HepG2 (cell line): ENCODE data around the gene SLC35F3. TPM values are rescaled to one million over a fixed set of nuclear protein-coding genes. Genes with fewer than 3 reads are reported as not detected.
A peak's percentile ranks its signal among the peaks of the same experiment; 100 is the strongest.

Experiments used
- ATAC-seq: fragments of 200-7000 bp; cut with Tn5 transposase; 3 replicates; pipeline ENCODE4 v1.9.1; 2020; ENCODE audit warnings: mild to moderate bottlenecking, moderate library complexity
- BruUV-seq: library from RNA; stranded (reverse); fragments of 400-500 nt; replicated peaks from 2 replicates; lab custom pipeline; 2021; lab: Mats Ljungman, UMichigan
- CTCF ChIA-PET: fragments of 300-600 bp; formaldehyde crosslinking; extraction: SDS; loops from one replicate; lab custom pipeline; 2021; ENCODE audit warnings: low total read pairs, inconsistent platforms, low intra/inter-chr PET ratio; lab: Yijun Ruan, JAX
- POLR2A ChIA-PET: fragments of 350-600 bp; sonication (Branson Sonifier 250); formaldehyde crosslinking; loops from one replicate; lab custom pipeline; 2020; ENCODE audit warnings: antibody characterized with exemption, inconsistent platforms; lab: Yijun Ruan, JAX
- DNase-seq: peaks from one replicate; pipeline ENCODE4 v3.0.0-alpha.2; 2015; ENCODE audit warnings: low spot score
- FAIRE-seq: peaks from 3 replicates; lab custom pipeline; 2011; peaks lifted over from hg19 to GRCh38; lab: Jason Lieb, UNC
- H2AFZ ChIP-seq: one replicate; pipeline ENCODE4 v1.6.1; 2011; ENCODE audit warnings: low read length, inconsistent platforms
- H3K27ac ChIP-seq: fragments of 300-600 bp; 3 replicates; pipeline ENCODE4 v1.8.0; 2011; ENCODE audit warnings: mixed run types, mild to moderate bottlenecking, mixed read lengths, low read length, inconsistent platforms; ENCODE audit not compliant: insufficient read depth; ENCODE audit errors: extremely low read length
- H3K27me3 ChIP-seq, 2 experiments: fragments of 200-600 bp in 1 of 2; 2 replicates in 1 of 2; 3 replicates in 1 of 2; pipeline versions ENCODE4 v1.6.0 to v1.8.0; 2011; ENCODE audit warnings: low read length in 2 of 2, mild to moderate bottlenecking in 2 of 2, moderate library complexity in 2 of 2, inconsistent platforms in 1 of 2; ENCODE audit not compliant: insufficient read depth in 2 of 2, control insufficient read depth in 1 of 2
- H3K36me3 ChIP-seq, 2 experiments: fragments of 200-600 bp in 1 of 2; replicated peaks in 1 of 2; 2 replicates in 1 of 2; 3 replicates in 1 of 2; pipeline versions ENCODE4 v1.5.1 to v1.8.0; 2011; ENCODE audit warnings: low read length in 2 of 2, inconsistent platforms in 1 of 2; ENCODE audit not compliant: insufficient read depth in 2 of 2, control insufficient read depth in 1 of 2
- H3K4me1 ChIP-seq: 2 replicates; pipeline ENCODE4 v1.5.1; 2012; ENCODE audit warnings: low read length, inconsistent platforms; ENCODE audit not compliant: insufficient read depth
- H3K4me2 ChIP-seq: 2 replicates; pipeline ENCODE4 v1.6.0; 2011; ENCODE audit warnings: low read depth, low read length, inconsistent platforms
- H3K4me3 ChIP-seq, 3 experiments: fragments of 200-600 bp in 1 of 3; sonication (generic), shearing (Covaris generic) in 1 of 3; replicated peaks in 1 of 3; 2 replicates each; pipeline ENCODE4 v1.5.1; 2011 to 2016; ENCODE audit warnings: low read length in 3 of 3, inconsistent platforms in 2 of 3, low read depth in 2 of 3, mild to moderate bottlenecking in 2 of 3, control low read depth in 1 of 3, mixed read lengths in 1 of 3; ENCODE audit not compliant: insufficient read depth in 1 of 3
- H3K79me2 ChIP-seq: one replicate; pipeline ENCODE4 v1.6.1; 2011; ENCODE audit warnings: low read length, inconsistent platforms; ENCODE audit not compliant: insufficient read depth
- H3K9ac ChIP-seq: 2 replicates; pipeline ENCODE4 v1.6.0; 2011; ENCODE audit warnings: mild to moderate bottlenecking, low read depth, low read length, inconsistent platforms; ENCODE audit not compliant: insufficient read depth
- H3K9me3 ChIP-seq: 2 replicates; pipeline ENCODE4 v1.5.1; 2012; ENCODE audit warnings: mild to moderate bottlenecking, low read length
- H4K20me1 ChIP-seq: 2 replicates; pipeline ENCODE4 v1.6.0; 2011; ENCODE audit warnings: inconsistent platforms, mild to moderate bottlenecking, low read length, moderate library complexity; ENCODE audit not compliant: insufficient read depth
- FOXA1 ChIP-seq, 2 experiments: fragments of 450-650 bp in 1 of 2; sonication (generic) in 1 of 2; formaldehyde crosslinking in 1 of 2; IDR thresholded peaks; 2 replicates each; pipeline versions ENCODE4 v1.4.0 to v1.6.1; 2016 to 2020; ENCODE audit warnings: missing genetic modification reagents in 1 of 2
- HNRNPLL ChIP-seq: fragments of 200-400 bp; formaldehyde crosslinking; IDR thresholded peaks from 2 replicates; pipeline ENCODE4 v1.6.1; 2017; ENCODE audit warnings: mild to moderate bottlenecking, low read depth, low read length; ENCODE audit not compliant: poor library complexity, severe bottlenecking
- NR2F6 ChIP-seq, 2 experiments: IDR thresholded peaks; 2 replicates each; pipeline ENCODE4 v1.6.1; 2016; ENCODE audit warnings: antibody characterized with exemption in 1 of 2, mild to moderate bottlenecking in 1 of 2
- PHF20 ChIP-seq: sonication (generic); formaldehyde crosslinking; IDR thresholded peaks from 2 replicates; pipeline ENCODE4 v1.5.0; 2020; ENCODE audit warnings: mild to moderate bottlenecking, missing genetic modification reagents
- ZGPAT ChIP-seq: IDR thresholded peaks from 2 replicates; pipeline ENCODE4 v1.6.1; 2016; ENCODE audit warnings: mild to moderate bottlenecking
- ZHX2 ChIP-seq, 2 experiments: sonication (generic) in 1 of 2; formaldehyde crosslinking in 1 of 2; IDR thresholded peaks; 2 replicates each; pipeline versions ENCODE4 v1.6.1 to v1.9.0; 2014 to 2022; ENCODE audit warnings: antibody characterized with exemption in 1 of 2, borderline replicate concordance in 1 of 2, inconsistent platforms in 1 of 2, low read depth in 1 of 2, missing genetic modification reagents in 1 of 2
- ZNF205 ChIP-seq: IDR thresholded peaks from 2 replicates; pipeline ENCODE4 v1.6.1; 2018; ENCODE audit warnings: missing biosample characterization, missing genetic modification reagents
- ZNF382 ChIP-seq: sonication (generic); formaldehyde crosslinking; IDR thresholded peaks from 2 replicates; pipeline ENCODE4 v1.5.0; 2020; ENCODE audit warnings: missing genetic modification reagents, mild to moderate bottlenecking, borderline replicate concordance
- ZNF550 ChIP-seq: sonication (generic); formaldehyde crosslinking; IDR thresholded peaks from 2 replicates; pipeline ENCODE4 v1.4.0; 2020; ENCODE audit warnings: mild to moderate bottlenecking, missing genetic modification reagents, borderline replicate concordance
- WGBS: methylation state at CpG from one replicate; pipeline ENCODE4 v1.1.6; 2017; ENCODE audit warnings: low lambda C conversion rate; 5-methylcytosine and 5-hydroxymethylcytosine counted together
- in situ Hi-C: cut with HindIII; loops from 2 replicates; pipeline ENCODE4 v1.10.0; 2017; ENCODE audit warnings: low pct_unique_long_range_greater_than_20kb; ENCODE audit not compliant: extremely low pct_ligation_motif_present
- intact Hi-C: fragments of 100-400 bp; cut with micrococcal nuclease; formaldehyde crosslinking; loops from one replicate; pipeline ENCODE4 v1.10.0; 2022; ENCODE audit not compliant: unreplicated experiment
- polyA plus RNA-seq, 8 experiments: library from polyadenylated mRNA; depleted of rRNA in 3 of 8; stranded (reverse) in 7 of 8; unstranded in 1 of 8; fragments of >200 nt; fragmentation: Illumina TruSeq in 4 of 8; extraction: Trizol in 4 of 8; gene quantifications; 2 replicates each; pipeline versions ENCODE4 v1.2.1 to v1.2.3, GENCODE V29; 2011 to 2016; ENCODE audit warnings: low read depth in 4 of 8, missing spikeins in 1 of 8, mixed read lengths in 1 of 8; ENCODE audit not compliant: insufficient read depth in 1 of 8
- total RNA-seq, 5 experiments: library from RNA; depleted of rRNA; stranded (reverse); fragments of >200 nt; fragmentation: Illumina TruSeq; extraction: Trizol; gene quantifications; 2 replicates each; pipeline ENCODE4 v1.2.3, GENCODE V29; 2016; ENCODE audit warnings: low read depth in 1 of 5

Gene SLC35F3
- total and polyA plus RNA-seq, 2 of the 13 experiments (the other 11 are each of a cell fraction or from before 2014, with no cell fraction given), result not detected

GRCh38 chr1:234214911-234215892 is 310.7 kb downstream of the SLC35F3 start:
- no peak for DNase-seq

More at GRCh38 chr1:234214911-234215892, 310.7 kb downstream of the SLC35F3 start:
- Histone ChIP-seq H2AFZ (no peak overlapping the region), H3K4me2 (peak overlapping the region; percentile 87), H4K20me1 (no peaks in the 10 kb centered on the region), H3K9ac (no peak overlapping the region), H3K36me3 (no peaks in the 10 kb centered on the region), H3K27me3 (peaks cover 1 to 44% of the 10 kb centered on the region in 2 experiments; a peak in 3 of 5 replicates), H3K9me3 (no peaks in the 10 kb centered on the region; the same call in 1 of the 2 replicates), H3K4me3 (peak overlapping the region; percentile 45 to 72 (median 46); a peak in 5 of 6 replicates), H3K27ac (no peak overlapping the region), H3K4me1 (peaks cover 14% of the 10 kb centered on the region; the same call in 1 of the 2 replicates), H3K79me2 (no peaks in the 10 kb centered on the region)
- intact Hi-C loops, result no loop called here
- ChIA-PET CTCF (no interaction called here), POLR2A (no interaction called here)
- WGBS, result 37% methylated on average over 10 of the region's 20 CpGs
- no peak for TF ChIP-seq ZHX2 (IDR thresholded peaks at IDR 0.05; ENCODE audit: low read depth)
- no peak for TF ChIP-seq ZHX2 (CRISPR knock-in tag; IDR thresholded peaks at IDR 0.05; ENCODE audit: borderline replicate concordance)
- TF ChIP-seq PHF20 (CRISPR knock-in tag), result no peak
- TF ChIP-seq ZNF205 (CRISPR knock-in tag), result no peak
- TF ChIP-seq ZGPAT (CRISPR knock-in tag), result no peak
- 0 out of 2 replicates have a peak, but pooled peaks have one; percentile 41 for TF ChIP-seq ZNF550
- no peak for TF ChIP-seq FOXA1 (IDR thresholded peaks at IDR 0.05)
- peak; percentile 4; the same call in 1 of the 2 replicates for TF ChIP-seq FOXA1 (CRISPR knock-in tag; IDR thresholded peaks at IDR 0.05)
- peak; percentile 48 for TF ChIP-seq HNRNPLL
- no peak for TF ChIP-seq NR2F6 (IDR thresholded peaks at IDR 0.05)
- TF ChIP-seq NR2F6 (CRISPR knock-in tag; IDR thresholded peaks at IDR 0.05), result no peak
- no peak for TF ChIP-seq ZNF382 (CRISPR knock-in tag)
- FAIRE-seq (no peak), ATAC-seq (peak; percentile 58)
- in situ Hi-C loops, result no loop called here
- no TSS peak for BruUV-seq
